ENCODE results near the gene ITGAL. TPM values are rescaled to one million over a fixed set of nuclear protein-coding genes. Genes with fewer than 3 reads are reported as not detected.
"Not testable (repeated sequence)": the region's sequence is repeated elsewhere in the genome, so short reads cannot be mapped to it uniquely, and the experiment has no call there.

Gene ITGAL
- total RNA-seq, 6 experiments from 2014 or later, result not detected

DNA sequence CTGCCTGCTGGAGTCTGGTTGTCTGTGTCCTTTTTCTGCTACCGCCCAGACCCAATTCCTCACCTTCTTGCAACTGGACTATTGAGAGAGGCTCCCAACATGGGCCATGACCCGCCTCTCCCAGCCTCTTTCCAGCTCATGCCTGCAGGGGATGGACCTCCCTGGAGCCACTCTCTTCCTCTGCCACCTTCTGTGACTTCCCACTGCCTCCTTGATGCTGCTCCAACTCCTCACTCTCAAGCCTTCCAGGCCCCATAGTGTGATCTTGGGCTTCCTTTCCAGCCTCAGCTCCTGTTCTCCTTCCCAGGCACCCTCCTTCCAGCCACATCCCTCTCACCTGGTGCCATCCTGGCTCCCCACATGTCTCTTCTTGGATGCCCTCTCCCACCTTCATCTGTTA is 42.7 kb downstream of the ITGAL start:
- H3K4me1 Mint-ChIP-seq (ENCODE audit: low read depth), result no peaks in the 10 kb centered on the region
- H3K36me3 Mint-ChIP-seq (ENCODE audit: low read depth), result no peaks in the 10 kb centered on the region
- no peak for DNase-seq
- TF ChIP-seq, protein P1, sequence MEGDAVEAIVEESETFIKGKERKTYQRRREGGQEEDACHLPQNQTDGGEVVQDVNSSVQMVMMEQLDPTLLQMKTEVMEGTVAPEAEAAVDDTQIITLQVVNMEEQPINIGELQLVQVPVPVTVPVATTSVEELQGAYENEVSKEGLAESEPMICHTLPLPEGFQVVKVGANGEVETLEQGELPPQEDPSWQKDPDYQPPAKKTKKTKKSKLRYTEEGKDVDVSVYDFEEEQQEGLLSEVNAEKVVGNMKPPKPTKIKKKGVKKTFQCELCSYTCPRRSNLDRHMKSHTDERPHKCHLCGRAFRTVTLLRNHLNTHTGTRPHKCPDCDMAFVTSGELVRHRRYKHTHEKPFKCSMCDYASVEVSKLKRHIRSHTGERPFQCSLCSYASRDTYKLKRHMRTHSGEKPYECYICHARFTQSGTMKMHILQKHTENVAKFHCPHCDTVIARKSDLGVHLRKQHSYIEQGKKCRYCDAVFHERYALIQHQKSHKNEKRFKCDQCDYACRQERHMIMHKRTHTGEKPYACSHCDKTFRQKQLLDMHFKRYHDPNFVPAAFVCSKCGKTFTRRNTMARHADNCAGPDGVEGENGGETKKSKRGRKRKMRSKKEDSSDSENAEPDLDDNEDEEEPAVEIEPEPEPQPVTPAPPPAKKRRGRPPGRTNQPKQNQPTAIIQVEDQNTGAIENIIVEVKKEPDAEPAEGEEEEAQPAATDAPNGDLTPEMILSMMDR (IDR thresholded peaks at IDR 0.05), result no peak
- H3K27ac Mint-ChIP-seq, result no peak overlapping the region
- no peaks in the 10 kb centered on the region for H3K9me3 Mint-ChIP-seq
- H3K27me3 Mint-ChIP-seq (ENCODE audit: insufficient read depth), result peaks cover 26% of the 10 kb centered on the region
- H3K4me3 Mint-ChIP-seq, result no peak overlapping the region

DNA sequence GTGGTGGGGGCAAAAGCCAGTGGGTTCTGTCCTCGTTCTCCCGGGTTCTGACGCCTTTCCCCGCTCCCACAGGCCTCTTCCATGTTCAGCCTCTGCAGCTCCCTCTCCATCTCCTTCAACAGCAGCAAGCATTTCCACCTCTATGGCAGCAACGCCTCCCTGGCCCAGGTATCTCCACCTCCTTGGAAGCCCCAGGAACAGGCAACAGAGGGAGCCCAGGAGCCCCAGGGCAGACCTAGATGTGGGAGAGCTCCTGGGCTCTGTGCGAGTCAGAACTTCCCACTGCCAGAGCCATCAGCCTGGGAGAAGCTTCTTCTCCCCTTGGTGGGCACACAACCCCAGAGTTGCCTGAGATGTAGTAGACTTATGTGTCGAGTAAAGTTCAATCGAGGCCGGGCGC is 46.0 kb downstream of the ITGAL start:
- TF ChIP-seq, protein P1 (IDR thresholded peaks at IDR 0.05), result no peak
- Mint-ChIP-seq H3K9me3 (no peaks in the 10 kb centered on the region), H3K27ac (no peak overlapping the region), H3K4me1 (ENCODE audit: low read depth) (no peaks in the 10 kb centered on the region), H3K36me3 (ENCODE audit: low read depth) (no peaks in the 10 kb centered on the region), H3K4me3 (no peak overlapping the region), H3K27me3 (ENCODE audit: insufficient read depth) (peaks cover 20% of the 10 kb centered on the region)
- DNase-seq, result no peak

DNA sequence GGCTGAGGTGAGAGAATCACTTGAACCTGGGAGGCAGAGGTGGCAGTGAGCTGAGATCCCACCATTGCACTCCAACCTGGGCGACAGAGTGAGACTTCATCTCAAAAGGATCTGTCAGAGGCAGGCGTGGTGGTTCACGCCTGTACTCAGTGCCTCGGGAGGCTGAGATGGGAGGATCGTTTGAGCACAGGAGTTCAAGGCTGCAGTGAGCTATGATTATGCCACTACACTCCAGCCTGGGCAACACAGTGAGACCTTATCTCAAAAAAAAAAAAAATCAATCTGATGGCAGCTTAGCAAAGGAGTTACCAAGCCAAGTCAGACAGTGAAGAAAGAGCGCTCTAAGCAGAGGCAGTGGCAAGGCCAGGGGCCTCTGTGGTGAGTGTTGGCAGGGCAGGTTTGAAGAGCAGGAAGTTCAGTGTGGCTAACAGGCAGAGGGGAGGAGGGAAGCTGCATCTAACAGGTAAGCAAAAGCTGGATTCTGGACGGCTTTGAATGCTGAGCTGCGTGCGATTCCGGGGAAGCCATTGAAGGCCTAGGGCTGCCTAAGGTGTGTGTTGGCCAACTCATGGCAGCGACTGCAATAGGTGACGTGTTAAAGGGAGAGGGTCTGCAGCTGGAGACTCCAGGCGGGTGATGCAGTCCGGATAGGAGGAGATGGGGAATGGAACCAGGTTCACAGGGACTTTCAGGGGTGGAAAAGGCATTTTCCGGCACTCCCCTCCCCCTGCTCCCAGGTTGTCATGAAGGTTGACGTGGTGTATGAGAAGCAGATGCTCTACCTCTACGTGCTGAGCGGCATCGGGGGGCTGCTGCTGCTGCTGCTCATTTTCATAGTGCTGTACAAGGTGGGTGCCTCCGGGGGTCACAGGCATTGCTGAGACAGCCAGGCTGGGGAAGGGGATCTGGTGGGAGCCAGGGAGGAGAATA is 46.8 kb downstream of the ITGAL start:
- H3K27me3 Mint-ChIP-seq (ENCODE audit: insufficient read depth), result peaks cover 17% of the 10 kb centered on the region
- TF ChIP-seq, protein P1 (IDR thresholded peaks at IDR 0.05), result no peak
- no peaks in the 10 kb centered on the region for H3K9me3 Mint-ChIP-seq
- no peak for DNase-seq
- no peaks in the 10 kb centered on the region for H3K36me3 Mint-ChIP-seq (ENCODE audit: low read depth)
- H3K4me1 Mint-ChIP-seq (ENCODE audit: low read depth), result no peaks in the 10 kb centered on the region
- no peak overlapping the region for H3K4me3 Mint-ChIP-seq
- no peak overlapping the region for H3K27ac Mint-ChIP-seq

DNA sequence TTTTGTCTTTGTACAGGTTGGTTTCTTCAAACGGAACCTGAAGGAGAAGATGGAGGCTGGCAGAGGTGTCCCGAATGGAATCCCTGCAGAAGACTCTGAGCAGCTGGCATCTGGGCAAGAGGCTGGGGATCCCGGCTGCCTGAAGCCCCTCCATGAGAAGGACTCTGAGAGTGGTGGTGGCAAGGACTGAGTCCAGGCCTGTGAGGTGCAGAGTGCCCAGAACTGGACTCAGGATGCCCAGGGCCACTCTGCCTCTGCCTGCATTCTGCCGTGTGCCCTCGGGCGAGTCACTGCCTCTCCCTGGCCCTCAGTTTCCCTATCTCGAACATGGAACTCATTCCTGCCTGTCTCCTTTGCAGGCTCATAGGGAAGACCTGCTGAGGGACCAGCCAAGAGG is 48.9 kb downstream of the ITGAL start:
- Mint-ChIP-seq H3K36me3 (ENCODE audit: low read depth) (0 out of 2 replicates have a peak, but pooled peaks cover 6% of the 10 kb centered on the region), H3K9me3 (no peaks in the 10 kb centered on the region), H3K27ac (no peak overlapping the region), H3K4me1 (ENCODE audit: low read depth) (peaks cover 6% of the 10 kb centered on the region), H3K27me3 (ENCODE audit: insufficient read depth) (peaks cover 17% of the 10 kb centered on the region), H3K4me3 (no peak overlapping the region)
- no peak for DNase-seq
- TF ChIP-seq, protein P1 (IDR thresholded peaks at IDR 0.05), result no peak

DNA sequence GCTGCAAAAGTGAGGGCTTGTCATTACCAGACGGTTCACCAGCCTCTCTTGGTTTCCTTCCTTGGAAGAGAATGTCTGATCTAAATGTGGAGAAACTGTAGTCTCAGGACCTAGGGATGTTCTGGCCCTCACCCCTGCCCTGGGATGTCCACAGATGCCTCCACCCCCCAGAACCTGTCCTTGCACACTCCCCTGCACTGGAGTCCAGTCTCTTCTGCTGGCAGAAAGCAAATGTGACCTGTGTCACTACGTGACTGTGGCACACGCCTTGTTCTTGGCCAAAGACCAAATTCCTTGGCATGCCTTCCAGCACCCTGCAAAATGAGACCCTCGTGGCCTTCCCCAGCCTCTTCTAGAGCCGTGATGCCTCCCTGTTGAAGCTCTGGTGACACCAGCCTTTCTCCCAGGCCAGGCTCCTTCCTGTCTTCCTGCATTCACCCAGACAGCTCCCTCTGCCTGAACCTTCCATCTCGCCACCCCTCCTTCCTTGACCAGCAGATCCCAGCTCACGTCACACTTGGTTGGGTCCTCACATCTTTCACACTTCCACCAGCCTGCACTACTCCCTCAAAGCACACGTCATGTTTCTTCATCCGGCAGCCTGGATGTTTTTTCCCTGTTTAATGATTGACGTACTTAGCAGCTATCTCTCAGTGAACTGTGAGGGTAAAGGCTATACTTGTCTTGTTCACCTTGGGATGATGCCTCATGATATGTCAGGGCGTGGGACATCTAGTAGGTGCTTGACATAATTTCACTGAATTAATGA is 49.5 kb downstream of the ITGAL start:
- TF ChIP-seq, protein P1 (IDR thresholded peaks at IDR 0.05), result no peak
- DNase-seq, result no peak
- Mint-ChIP-seq H3K4me1 (ENCODE audit: low read depth) (peaks cover 6% of the 10 kb centered on the region), H3K27ac (no peak overlapping the region), H3K4me3 (no peak overlapping the region), H3K9me3 (no peaks in the 10 kb centered on the region), H3K27me3 (ENCODE audit: insufficient read depth) (peaks cover 15% of the 10 kb centered on the region), H3K36me3 (ENCODE audit: low read depth) (0 out of 2 replicates have a peak, but pooled peaks cover 6% of the 10 kb centered on the region)

DNA sequence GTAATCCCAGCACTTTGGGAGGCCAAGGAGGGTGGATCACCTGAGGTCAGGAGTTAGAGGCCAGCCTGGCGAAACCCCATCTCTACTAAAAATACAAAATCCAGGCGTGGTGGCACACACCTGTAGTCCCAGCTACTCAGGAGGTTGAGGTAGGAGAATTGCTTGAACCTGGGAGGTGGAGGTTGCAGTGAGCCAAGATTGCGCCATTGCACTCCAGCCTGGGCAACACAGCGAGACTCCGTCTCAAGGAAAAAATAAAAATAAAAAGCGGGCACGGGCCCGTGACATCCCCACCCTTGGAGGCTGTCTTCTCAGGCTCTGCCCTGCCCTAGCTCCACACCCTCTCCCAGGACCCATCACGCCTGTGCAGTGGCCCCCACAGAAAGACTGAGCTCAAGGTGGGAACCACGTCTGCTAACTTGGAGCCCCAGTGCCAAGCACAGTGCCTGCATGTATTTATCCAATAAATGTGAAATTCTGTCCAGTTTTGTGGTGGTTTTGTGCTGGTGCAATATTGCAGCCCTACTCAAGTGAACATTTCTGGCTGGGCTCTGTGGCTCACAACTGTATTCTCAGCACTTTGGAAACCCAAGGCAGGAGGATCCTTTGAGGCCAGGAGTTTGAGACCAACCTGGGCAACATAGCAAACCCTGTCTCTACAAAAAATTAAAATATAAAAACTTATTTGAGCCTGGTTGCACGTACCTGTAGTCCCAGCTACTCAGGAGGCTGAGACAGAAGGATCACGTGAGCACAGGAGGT is 50.3 kb downstream of the ITGAL start:
- DNase-seq, result not testable (repeated sequence)

More for the DNA sequence above, 50.3 kb downstream of the ITGAL start:
- not testable (repeated sequence) for H3K9me3 Mint-ChIP-seq; H3K36me3 Mint-ChIP-seq (ENCODE audit: low read depth); H3K4me3 Mint-ChIP-seq; H3K27ac Mint-ChIP-seq; H3K27me3 Mint-ChIP-seq (ENCODE audit: insufficient read depth)
- H3K4me1 Mint-ChIP-seq (ENCODE audit: low read depth), result peaks cover 13% of the 10 kb centered on the region
